Duodenal mucosa (tissue), 2 donors: ENCODE data around the gene NUDT21.

Experiments used
- H3K27ac ChIP-seq: one replicate; pipeline ENCODE4 v1.7.0; 2013; ENCODE audit warnings: low read depth, low read length
- H3K27me3 ChIP-seq, 2 donors: one replicate each; pipeline ENCODE4 v1.7.0; 2013; ENCODE audit warnings: low read length in 2 of 2, control low read depth in 1 of 2; ENCODE audit not compliant: insufficient read depth in 2 of 2, control insufficient read depth in 1 of 2
- H3K36me3 ChIP-seq, 2 donors: one replicate each; pipeline ENCODE4 v1.7.0; 2013; ENCODE audit warnings: low read length in 2 of 2, control low read depth in 1 of 2; ENCODE audit not compliant: insufficient read depth in 2 of 2, control insufficient read depth in 1 of 2
- H3K4me1 ChIP-seq, 2 donors: one replicate each; pipeline ENCODE4 v1.7.0; 2013; ENCODE audit warnings: low read length in 2 of 2, control low read depth in 1 of 2; ENCODE audit not compliant: insufficient read depth in 2 of 2, control insufficient read depth in 1 of 2
- H3K4me3 ChIP-seq, 2 donors: one replicate each; pipeline ENCODE4 v1.7.0; 2013; ENCODE audit warnings: low read length in 2 of 2, low read depth in 1 of 2
- H3K9ac ChIP-seq, 2 donors: one replicate each; pipeline ENCODE4 v1.7.0; 2013; ENCODE audit warnings: low read length in 2 of 2, low read depth in 1 of 2
- H3K9me3 ChIP-seq, 2 donors: one replicate each; pipeline ENCODE4 v1.7.0; 2013; ENCODE audit warnings: low read length in 2 of 2, control low read depth in 1 of 2; ENCODE audit not compliant: control insufficient read depth in 1 of 2

The NUDT21 gene

DNA sequence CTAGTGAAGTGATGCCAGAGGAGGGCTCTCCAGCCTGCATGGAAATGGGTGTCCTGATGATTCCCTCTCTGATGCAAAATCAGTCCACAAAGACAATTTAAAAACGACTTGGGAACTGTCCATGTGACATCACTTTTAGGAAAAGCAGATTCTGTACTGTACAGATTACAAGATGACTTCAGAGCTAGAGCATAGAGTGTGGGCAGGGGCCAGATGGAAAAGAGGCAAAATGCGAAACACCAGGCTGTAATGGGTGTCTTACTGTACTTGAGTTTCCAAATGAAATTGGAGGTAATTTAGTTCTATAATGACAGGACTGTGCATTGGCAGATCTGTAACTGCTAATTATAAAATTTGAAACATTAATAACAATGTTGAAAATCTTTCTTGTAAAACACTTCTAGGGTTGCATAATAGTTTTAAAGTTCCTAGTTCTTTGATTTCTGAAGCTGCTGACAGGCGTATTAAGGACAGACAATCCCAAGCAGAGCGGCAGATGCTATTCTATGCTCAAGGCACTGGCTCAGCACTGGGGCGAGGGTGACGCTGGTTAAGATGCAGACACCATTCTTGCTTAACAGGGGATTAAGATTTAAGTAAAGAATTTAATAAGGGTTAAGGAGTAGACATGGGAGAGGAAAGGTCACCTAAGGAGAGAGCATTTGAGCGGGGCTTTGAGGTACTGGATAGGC, 29.8 kb upstream of the NUDT21 start:
- no peak overlapping the region for H3K27ac ChIP-seq
- no peak overlapping the region for H3K4me3 ChIP-seq
- H3K9ac ChIP-seq: no peak overlapping the region
- H3K27me3 ChIP-seq: no peaks in the 10 kb centered on the region
- no peaks in the 10 kb centered on the region for H3K4me1 ChIP-seq
- H3K36me3 ChIP-seq: peaks cover 18 to 56% of the 10 kb centered on the region in 2 donors
- no peaks in the 10 kb centered on the region for H3K9me3 ChIP-seq

DNA sequence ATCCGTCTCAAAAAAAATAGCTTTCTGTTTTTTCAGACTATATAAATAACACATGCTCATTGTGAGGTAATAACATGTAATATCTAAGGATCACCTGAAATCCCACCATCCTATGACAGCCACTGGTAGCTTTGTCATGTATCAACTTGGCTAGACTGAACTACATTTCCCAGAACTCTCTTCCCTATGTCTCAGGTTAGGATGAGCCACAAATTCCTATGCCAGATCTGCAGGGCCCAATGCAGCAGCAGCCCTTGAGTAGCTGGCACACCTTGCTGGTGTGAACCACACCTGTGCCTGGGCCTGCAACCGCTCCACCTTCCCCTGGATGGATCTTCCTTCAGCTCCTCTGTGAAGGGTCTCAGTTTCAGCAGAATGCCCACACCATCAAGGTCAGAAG, 28.3 kb upstream of the NUDT21 start:
- H3K27me3 ChIP-seq: no peaks in the 10 kb centered on the region
- no peaks in the 10 kb centered on the region for H3K9me3 ChIP-seq
- no peaks in the 10 kb centered on the region for H3K4me1 ChIP-seq
- H3K9ac ChIP-seq: no peak overlapping the region
- no peak overlapping the region for H3K27ac ChIP-seq
- peaks cover 31 to 62% of the 10 kb centered on the region in 2 donors for H3K36me3 ChIP-seq
- H3K4me3 ChIP-seq: no peak overlapping the region

DNA sequence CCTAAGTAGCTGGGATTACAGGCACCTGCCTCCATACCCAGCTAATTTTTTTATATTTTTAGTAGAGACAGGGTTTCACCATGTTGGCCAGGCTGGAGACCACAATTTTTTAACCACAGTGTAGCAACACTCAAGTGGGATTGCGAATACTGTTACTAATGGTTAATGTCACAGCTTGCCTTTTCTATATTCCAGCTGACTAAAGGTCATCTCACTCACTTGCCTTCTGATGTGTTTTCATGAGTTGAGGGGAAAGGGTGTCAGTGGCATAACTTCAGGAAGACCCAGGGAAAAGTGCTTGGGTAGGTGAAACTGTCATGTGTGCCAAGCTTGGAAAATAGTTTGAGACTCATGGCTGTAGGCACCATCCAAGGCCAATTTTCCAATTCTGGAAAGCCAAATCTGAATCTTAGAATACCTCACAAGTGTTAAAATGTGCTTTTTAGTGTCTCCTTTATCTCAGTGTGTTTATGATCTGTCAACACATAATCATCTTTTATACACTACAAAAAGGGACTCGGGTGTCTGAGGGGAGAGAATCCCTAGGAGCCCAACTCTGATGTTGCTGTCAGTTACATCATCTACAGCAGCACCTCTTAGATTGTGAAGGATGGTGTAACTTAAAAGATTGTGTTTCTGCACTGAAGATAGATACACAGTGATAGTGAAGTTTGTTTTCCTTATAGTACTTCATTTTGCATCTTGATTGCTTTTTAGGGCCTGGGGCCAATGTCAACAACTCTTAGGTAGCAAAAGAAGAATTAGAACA, 27.3 kb upstream of the NUDT21 start:
- H3K36me3 ChIP-seq: peaks cover 31 to 64% of the 10 kb centered on the region in 2 donors
- no peak overlapping the region for H3K4me3 ChIP-seq
- no peak overlapping the region for H3K9ac ChIP-seq
- no peaks in the 10 kb centered on the region for H3K27me3 ChIP-seq
- no peaks in the 10 kb centered on the region for H3K9me3 ChIP-seq
- H3K27ac ChIP-seq: no peak overlapping the region
- H3K4me1 ChIP-seq: no peaks in the 10 kb centered on the region

DNA sequence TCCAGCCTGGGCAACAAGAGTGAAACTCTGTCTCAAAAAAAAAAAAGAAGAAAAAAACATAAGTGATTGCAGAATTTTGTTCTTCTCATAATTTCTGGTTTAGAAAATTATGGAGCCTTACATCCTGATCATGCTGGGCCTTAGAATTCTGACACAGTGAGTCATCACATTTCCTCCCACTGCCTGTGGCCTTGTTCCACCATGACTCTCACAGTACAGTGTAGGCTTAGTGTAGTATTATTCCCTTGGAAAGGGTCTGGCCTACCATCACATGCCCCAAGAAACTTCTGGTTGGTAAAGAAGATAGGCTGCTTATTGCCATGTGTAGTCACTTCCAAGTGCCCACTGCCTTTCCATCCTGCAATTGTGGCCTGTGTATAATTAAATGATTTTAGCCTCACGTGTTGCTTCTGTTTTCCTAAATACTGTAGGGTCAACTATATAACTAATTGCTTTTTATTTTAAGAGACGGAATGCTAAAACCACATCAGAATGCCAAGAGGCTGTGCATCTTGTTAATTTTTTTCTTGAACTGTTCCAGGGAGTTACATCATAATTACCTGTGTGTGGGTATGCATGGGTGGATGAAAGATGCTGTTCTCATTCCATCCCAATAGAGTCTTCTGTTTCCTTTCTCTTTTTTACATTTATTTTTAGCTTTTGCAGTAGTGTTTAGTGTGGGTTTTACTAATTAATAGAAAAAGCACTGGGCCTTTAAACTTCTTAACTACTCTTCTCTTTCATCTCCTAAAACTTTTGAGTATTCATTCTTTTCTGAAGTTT, 26.2 kb upstream of the NUDT21 start:
- no peaks in the 10 kb centered on the region for H3K9me3 ChIP-seq
- H3K9ac ChIP-seq: no peak overlapping the region
- peaks cover 31 to 67% of the 10 kb centered on the region in 2 donors for H3K36me3 ChIP-seq
- no peak overlapping the region for H3K4me3 ChIP-seq
- no peak overlapping the region for H3K27ac ChIP-seq
- H3K4me1 ChIP-seq: no peaks in the 10 kb centered on the region
- no peaks in the 10 kb centered on the region for H3K27me3 ChIP-seq

- no peaks in the 10 kb centered on the region for H3K9me3 ChIP-seq
- peaks cover 34 to 85% of the 10 kb centered on the region in 2 donors for H3K36me3 ChIP-seq
These were observed 24.1 kb upstream of the NUDT21 start for GRCh38 chr16:56475201-56475600.

DNA sequence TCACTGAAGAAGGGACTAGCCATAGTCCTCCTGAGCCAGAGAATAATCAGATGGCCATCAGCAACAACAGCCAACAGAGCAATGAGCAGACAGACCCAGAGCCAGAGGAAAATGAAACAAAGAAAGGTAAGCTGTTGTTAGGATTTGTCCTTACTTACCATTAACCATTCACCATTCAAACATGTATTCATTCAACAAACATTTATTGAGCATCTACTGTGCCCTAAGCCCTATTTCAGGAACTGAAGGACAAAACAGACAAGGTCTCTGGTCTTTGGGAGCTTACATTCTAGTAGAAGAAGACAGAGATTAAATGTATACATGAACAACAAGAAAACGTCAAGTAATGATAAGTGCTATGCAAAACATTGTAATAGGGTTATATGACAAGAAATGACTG, 19.5 kb upstream of the NUDT21 start:
- H3K36me3 ChIP-seq: peaks cover 48 to 89% of the 10 kb centered on the region in 2 donors

More at GRCh38 chr16:56475201-56475600, 24.1 kb upstream of the NUDT21 start:
- H3K9ac ChIP-seq: no peak overlapping the region
- H3K4me3 ChIP-seq: no peak overlapping the region
- H3K4me1 ChIP-seq: no peaks in the 10 kb centered on the region
- no peak overlapping the region for H3K27ac ChIP-seq
- H3K27me3 ChIP-seq: no peaks in the 10 kb centered on the region

DNA sequence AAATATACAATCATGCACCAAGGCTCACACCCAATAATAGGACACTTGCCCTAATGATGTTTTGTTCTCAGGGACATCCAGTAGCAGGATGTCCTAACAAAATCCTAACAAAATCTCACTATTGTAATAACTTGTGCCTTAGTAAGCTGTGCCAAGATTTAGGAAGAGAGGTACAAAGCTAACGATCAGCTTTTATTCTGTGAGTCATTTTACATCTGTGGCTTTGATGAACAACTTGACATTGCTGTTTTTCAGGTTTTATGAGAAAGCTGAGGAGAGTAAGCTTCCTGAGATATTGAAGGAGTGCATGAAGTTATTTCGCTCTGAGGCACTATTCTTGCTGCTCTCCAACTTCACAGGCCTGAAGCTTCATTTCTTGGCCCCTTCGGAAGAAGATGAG, 19.1 kb upstream of the NUDT21 start:
- Histone ChIP-seq H3K4me3 (no peak overlapping the region), H3K27me3 (no peaks in the 10 kb centered on the region), H3K9me3 (no peaks in the 10 kb centered on the region), H3K4me1 (no peaks in the 10 kb centered on the region), H3K27ac (no peak overlapping the region), H3K36me3 (peaks cover 44 to 89% of the 10 kb centered on the region in 2 donors), H3K9ac (no peak overlapping the region)

More for the DNA sequence above, 19.5 kb upstream of the NUDT21 start:
- no peak overlapping the region for H3K27ac ChIP-seq
- H3K4me1 ChIP-seq: no peaks in the 10 kb centered on the region
- no peak overlapping the region for H3K4me3 ChIP-seq
- H3K9ac ChIP-seq: no peak overlapping the region
- no peaks in the 10 kb centered on the region for H3K9me3 ChIP-seq
- H3K27me3 ChIP-seq: no peaks in the 10 kb centered on the region

DNA sequence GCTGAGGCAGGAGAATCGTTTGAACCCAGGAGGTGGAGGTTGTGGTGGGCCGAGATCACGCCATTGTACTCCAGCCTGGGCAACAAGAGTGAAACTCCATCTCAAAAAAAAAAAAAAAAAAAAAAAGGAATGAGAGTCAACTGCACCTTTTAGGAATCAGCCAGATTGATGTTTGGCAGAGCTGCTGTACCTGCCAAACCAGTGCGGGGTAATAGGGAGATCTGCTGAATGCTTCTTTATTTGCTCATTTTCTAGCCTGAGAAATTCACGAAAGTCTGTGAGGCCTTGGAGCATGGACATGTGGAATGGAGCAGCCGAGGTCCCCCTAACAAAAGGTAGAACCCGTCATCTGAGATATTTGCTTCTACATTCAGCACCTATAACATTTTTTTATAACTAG, 18.6 kb upstream of the NUDT21 start:
- H3K27ac ChIP-seq: no peak overlapping the region
- no peaks in the 10 kb centered on the region for H3K9me3 ChIP-seq
- peaks cover 39 to 85% of the 10 kb centered on the region in 2 donors for H3K36me3 ChIP-seq

DNA sequence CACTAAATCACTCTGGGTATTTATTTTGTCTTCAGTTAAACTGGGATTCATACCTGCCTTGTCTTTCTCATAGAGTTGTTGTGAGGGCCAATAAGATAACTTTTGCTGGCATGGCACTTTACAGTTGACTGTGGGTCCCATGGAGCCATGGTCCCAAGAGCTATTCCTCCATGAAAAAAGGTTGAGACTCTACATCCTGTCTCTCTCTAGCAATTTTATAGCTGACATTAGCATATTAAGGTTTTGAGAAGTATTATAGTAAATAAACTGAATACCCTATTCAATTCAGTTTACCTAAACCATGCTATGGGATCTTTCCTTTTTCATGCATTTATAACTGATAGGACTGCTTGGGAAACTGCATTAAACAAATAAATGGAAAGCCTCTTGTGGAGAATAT, 17.7 kb upstream of the NUDT21 start:
- Histone ChIP-seq H3K9ac (no peak overlapping the region), H3K27ac (no peak overlapping the region), H3K36me3 (peaks cover 37 to 86% of the 10 kb centered on the region in 2 donors), H3K4me3 (no peak overlapping the region), H3K27me3 (no peaks in the 10 kb centered on the region), H3K9me3 (no peaks in the 10 kb centered on the region), H3K4me1 (no peaks in the 10 kb centered on the region)

More for the DNA sequence above, 18.6 kb upstream of the NUDT21 start:
- H3K9ac ChIP-seq: no peak overlapping the region
- H3K4me3 ChIP-seq: no peak overlapping the region
- H3K27me3 ChIP-seq: no peaks in the 10 kb centered on the region
- no peaks in the 10 kb centered on the region for H3K4me1 ChIP-seq

DNA sequence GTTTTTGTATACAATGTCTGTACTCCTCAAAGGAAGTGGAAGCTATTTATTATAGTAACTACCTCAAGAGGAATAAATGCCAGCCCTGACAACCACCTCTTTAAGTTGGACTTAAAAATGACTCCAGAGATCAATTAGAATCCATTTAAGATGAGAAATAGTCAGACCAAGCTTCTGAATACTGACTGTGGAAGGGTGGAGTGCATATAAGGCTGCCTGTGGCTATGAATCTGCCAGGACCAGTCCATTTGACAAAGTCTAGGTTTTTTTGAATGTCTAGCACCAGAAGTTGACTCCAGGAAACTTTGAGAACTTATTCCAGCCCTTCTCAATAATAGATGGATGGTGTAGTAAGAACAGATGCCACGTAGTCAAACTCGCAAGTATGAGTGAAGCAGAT, 15.2 kb upstream of the NUDT21 start:
- H3K4me3 ChIP-seq: no peak overlapping the region
- no peak overlapping the region for H3K27ac ChIP-seq
- no peak overlapping the region for H3K9ac ChIP-seq
- peaks cover 37 to 76% of the 10 kb centered on the region in 2 donors for H3K36me3 ChIP-seq
- H3K9me3 ChIP-seq: no peaks in the 10 kb centered on the region
- H3K27me3 ChIP-seq: no peaks in the 10 kb centered on the region
- H3K4me1 ChIP-seq: no peaks in the 10 kb centered on the region
